SJCRH30 (cell line): Measurements from ENCODE around the gene DCLRE1B. TPM values are rescaled to one million over a fixed set of nuclear protein-coding genes. Genes with fewer than 3 reads are reported as not detected.

Experiments used
- total RNA-seq: library from RNA; depleted of rRNA; stranded (reverse); fragments of >200 nt; shearing (Covaris generic); gene quantifications from 2 replicates; pipeline ENCODE4 v1.2.3, GENCODE V29; 2014; rRNA removed

Gene DCLRE1B
- total RNA-seq, 1 experiment from 2014 or later, result 25.3 TPM

Other genes with a start within 250 kb of the DCLRE1B start
- 35.7 and 38.0 TPM in 2 replicates for gene PHTF1, start 145.8 kb upstream of the DCLRE1B start, total RNA-seq
- 16.6 and 18.5 TPM in 2 replicates for gene RSBN1, start 92.8 kb upstream of the DCLRE1B start, total RNA-seq
- 1.4 and 2.0 TPM in 2 replicates for gene PTPN22, start 33.6 kb upstream of the DCLRE1B start, total RNA-seq
- 0.18 and 1.2 TPM in 2 replicates for gene BCL2L15, start 17.7 kb upstream of the DCLRE1B start, total RNA-seq
- gene AP4B1, start 527 bp upstream of the DCLRE1B start, total RNA-seq, result 11.7 and 14.3 TPM in 2 replicates
- gene HIPK1, start 24.0 kb downstream of the DCLRE1B start, total RNA-seq, result 55.6 and 56.3 TPM in 2 replicates
- gene OLFML3, start 74.1 kb downstream of the DCLRE1B start, total RNA-seq, result 96.5 and 104 TPM in 2 replicates
- gene SYT6, start 248.5 kb downstream of the DCLRE1B start, total RNA-seq, result 0.04 and 0.08 TPM in 2 replicates